ENCODE results near the gene THSD8. TPM values are rescaled to one million over a fixed set of nuclear protein-coding genes. Genes with fewer than 3 reads are reported as not detected.
A peak's percentile ranks its signal among the peaks of the same experiment; 100 is the strongest.

Gene THSD8
- polyA plus RNA-seq, 4 donors: 2.9 to 4.0 (median 3.1) TPM; not detected in 1

DNA sequence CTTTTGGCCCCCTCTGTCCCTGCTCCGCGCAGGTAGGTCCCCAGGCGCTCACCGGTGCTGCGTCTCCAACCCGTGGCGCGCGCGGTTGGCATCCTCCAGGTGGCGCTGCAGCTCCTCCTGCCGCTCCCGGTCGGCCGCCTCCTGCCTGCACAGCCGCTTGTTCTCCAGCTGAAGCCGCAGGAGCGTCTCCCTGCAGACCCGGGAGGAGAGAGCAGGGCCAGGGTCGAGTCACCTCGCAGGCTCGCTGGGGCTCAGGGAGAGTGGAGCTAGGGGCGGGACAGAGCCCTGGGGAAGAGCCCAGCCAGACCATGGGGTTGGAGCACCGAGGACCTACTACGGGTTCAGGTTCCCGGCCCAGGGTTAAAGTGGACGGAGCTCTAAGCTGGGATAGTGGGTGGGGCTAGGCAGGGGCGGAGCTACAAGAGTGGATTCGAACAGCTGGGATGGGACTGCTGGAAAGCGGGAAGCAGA, 35.8 kb upstream of the THSD8 start:
- H3K36me3 ChIP-seq (ENCODE audit: control insufficient read depth in 3 of 3, insufficient read depth in 2 of 3, low read depth in 1 of 3, low read length in 3 of 3): peaks cover 3 to 82% (median 27%) of the 10 kb centered on the region in 3 donors
- DNase-seq (peak; percentile 73 to 94), FAIRE-seq (no peak)
- peaks cover 0 to 13% (median 0%) of the 10 kb centered on the region in 3 donors for H3K4me1 ChIP-seq (ENCODE audit: control insufficient read depth in 3 of 3, insufficient read depth in 2 of 3, low read depth in 1 of 3, low read length in 2 of 3)
- H3K27me3 ChIP-seq (ENCODE audit: control insufficient read depth in 3 of 3, insufficient read depth in 3 of 3, low read length in 3 of 3): no peaks in the 10 kb centered on the region
- peak overlapping the region in 1 of 3 donors; percentile 53 for H3K4me3 ChIP-seq (ENCODE audit: low read depth in 1 of 3, low read length in 3 of 3)
- peak overlapping the region in 1 of 3 donors; percentile 82 for H3K27ac ChIP-seq (ENCODE audit: low read depth in 1 of 3, low read length in 2 of 3)
- WGBS, 3 donors: 42 to 86% (median 56%) methylated on average over 27 to 30 of the region's 30 CpGs
- peaks cover 0 to 6% of the 10 kb centered on the region in 2 donors for H3K9me3 ChIP-seq (ENCODE audit: control insufficient read depth in 2 of 2, insufficient read depth in 1 of 2, low read depth in 1 of 2, low read length in 1 of 2)

DNA sequence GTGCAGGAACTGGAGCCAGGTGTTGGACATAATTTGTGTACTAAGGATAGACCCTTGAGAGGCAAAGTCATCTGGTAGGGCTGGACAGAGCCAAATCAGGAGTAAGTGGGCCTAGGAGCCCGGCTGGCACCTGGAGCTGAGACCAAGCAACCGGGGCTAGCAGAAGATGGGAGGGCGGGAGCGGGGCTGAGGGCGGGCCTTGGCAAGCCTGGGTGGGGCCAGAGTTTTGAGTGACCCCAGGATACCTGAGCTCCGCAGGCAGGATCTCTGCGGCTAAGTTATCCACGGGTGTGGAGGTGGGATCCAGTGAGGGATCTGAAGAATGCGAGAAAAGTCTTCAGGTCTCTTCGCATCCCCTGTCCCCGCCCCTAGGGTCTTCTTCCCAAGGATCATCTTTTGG, 34.7 kb upstream of the THSD8 start:
- WGBS, 3 donors: 93 to 96% (median 95%) methylated on average over 11 of the region's 11 CpGs
- Histone ChIP-seq H3K4me1 (ENCODE audit: control insufficient read depth in 3 of 3, insufficient read depth in 2 of 3, low read depth in 1 of 3, low read length in 2 of 3) (peaks cover 0 to 13% (median 0%) of the 10 kb centered on the region in 3 donors), H3K36me3 (ENCODE audit: control insufficient read depth in 3 of 3, insufficient read depth in 2 of 3, low read depth in 1 of 3, low read length in 3 of 3) (peaks cover 3 to 86% (median 29%) of the 10 kb centered on the region in 3 donors), H3K27ac (ENCODE audit: low read depth in 1 of 3, low read length in 2 of 3) (no peak overlapping the region), H3K27me3 (ENCODE audit: control insufficient read depth in 3 of 3, insufficient read depth in 3 of 3, low read length in 3 of 3) (no peaks in the 10 kb centered on the region), H3K9me3 (ENCODE audit: control insufficient read depth in 2 of 2, insufficient read depth in 1 of 2, low read depth in 1 of 2, low read length in 1 of 2) (peaks cover 0 to 6% of the 10 kb centered on the region in 2 donors), H3K4me3 (ENCODE audit: low read depth in 1 of 3, low read length in 3 of 3) (no peak overlapping the region)
- FAIRE-seq (no peak), DNase-seq (no peak)

DNA sequence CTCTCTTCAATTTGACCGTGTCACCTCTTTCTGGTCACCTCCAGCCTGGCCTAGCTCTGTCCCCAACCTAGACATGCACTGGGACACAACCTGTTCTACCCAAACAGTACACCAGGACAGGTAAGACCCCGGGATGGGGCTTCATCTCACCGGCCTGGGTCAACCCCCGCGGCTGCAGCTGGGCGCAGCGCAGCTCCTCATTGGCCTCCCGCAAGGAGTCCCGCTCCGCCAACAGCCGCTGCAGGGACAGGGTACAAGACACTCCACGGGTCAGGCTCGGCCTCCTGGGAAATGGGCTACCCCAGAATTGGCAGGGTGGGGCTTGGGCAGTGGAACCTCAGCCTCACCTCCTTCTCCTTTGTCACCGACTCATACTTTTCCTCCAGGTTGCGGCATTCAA, 34.2 kb upstream of the THSD8 start:
- no peak overlapping the region for H3K4me3 ChIP-seq (ENCODE audit: low read depth in 1 of 3, low read length in 3 of 3)
- H3K36me3 ChIP-seq (ENCODE audit: control insufficient read depth in 3 of 3, insufficient read depth in 2 of 3, low read depth in 1 of 3, low read length in 3 of 3): peaks cover 3 to 89% (median 29%) of the 10 kb centered on the region in 3 donors
- no peaks in the 10 kb centered on the region for H3K27me3 ChIP-seq (ENCODE audit: control insufficient read depth in 3 of 3, insufficient read depth in 3 of 3, low read length in 3 of 3)
- FAIRE-seq (no peak), DNase-seq (no peak)
- peaks cover 0 to 13% (median 0%) of the 10 kb centered on the region in 3 donors for H3K4me1 ChIP-seq (ENCODE audit: control insufficient read depth in 3 of 3, insufficient read depth in 2 of 3, low read depth in 1 of 3, low read length in 2 of 3)
- H3K27ac ChIP-seq (ENCODE audit: low read depth in 1 of 3, low read length in 2 of 3): no peak overlapping the region
- WGBS, 3 donors: 94 to 99% (median 95%) methylated on average over 15 of the region's 15 CpGs
- H3K9me3 ChIP-seq (ENCODE audit: control insufficient read depth in 2 of 2, insufficient read depth in 1 of 2, low read depth in 1 of 2, low read length in 1 of 2): peaks cover 0 to 6% of the 10 kb centered on the region in 2 donors

DNA sequence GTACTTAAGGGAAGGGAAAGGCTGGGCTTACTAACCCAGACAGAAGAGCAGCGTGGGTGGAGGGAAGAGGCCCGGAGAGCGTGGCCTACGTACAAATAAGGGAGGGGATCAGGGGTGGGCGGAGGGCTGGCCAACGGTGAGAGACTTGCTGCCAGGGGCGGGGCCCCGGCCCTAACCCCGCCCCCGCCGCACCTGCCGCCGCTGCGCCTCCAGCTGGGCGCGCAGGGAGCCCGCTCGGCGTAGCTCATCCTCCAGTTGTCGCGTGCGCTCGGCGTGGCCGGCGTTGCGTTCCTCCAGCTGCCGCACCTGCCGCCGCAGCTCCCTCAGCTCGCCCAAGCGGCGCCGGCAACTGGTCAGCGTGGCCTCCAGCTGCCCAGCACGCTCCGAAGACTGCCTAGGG, 32.2 kb upstream of the THSD8 start:
- no peaks in the 10 kb centered on the region for H3K27me3 ChIP-seq (ENCODE audit: control insufficient read depth in 3 of 3, insufficient read depth in 3 of 3, low read length in 3 of 3)
- peaks cover 0 to 88% (median 17%) of the 10 kb centered on the region in 3 donors for H3K36me3 ChIP-seq (ENCODE audit: control insufficient read depth in 3 of 3, insufficient read depth in 2 of 3, low read depth in 1 of 3, low read length in 3 of 3)
- WGBS, 3 donors: 53 to 55% (median 54%) methylated on average over 34 to 37 of the region's 37 CpGs
- DNase-seq: peak; percentile 55 to 66
- no peak for FAIRE-seq
- no peak overlapping the region for H3K27ac ChIP-seq (ENCODE audit: low read depth in 1 of 3, low read length in 2 of 3)
- no peaks in the 10 kb centered on the region for H3K9me3 ChIP-seq (ENCODE audit: control insufficient read depth in 2 of 2, insufficient read depth in 1 of 2, low read depth in 1 of 2, low read length in 1 of 2)
- H3K4me1 ChIP-seq (ENCODE audit: control insufficient read depth in 3 of 3, insufficient read depth in 2 of 3, low read depth in 1 of 3, low read length in 2 of 3): peaks cover 0 to 29% (median 0%) of the 10 kb centered on the region in 3 donors
- no peak overlapping the region for H3K4me3 ChIP-seq (ENCODE audit: low read depth in 1 of 3, low read length in 3 of 3)

DNA sequence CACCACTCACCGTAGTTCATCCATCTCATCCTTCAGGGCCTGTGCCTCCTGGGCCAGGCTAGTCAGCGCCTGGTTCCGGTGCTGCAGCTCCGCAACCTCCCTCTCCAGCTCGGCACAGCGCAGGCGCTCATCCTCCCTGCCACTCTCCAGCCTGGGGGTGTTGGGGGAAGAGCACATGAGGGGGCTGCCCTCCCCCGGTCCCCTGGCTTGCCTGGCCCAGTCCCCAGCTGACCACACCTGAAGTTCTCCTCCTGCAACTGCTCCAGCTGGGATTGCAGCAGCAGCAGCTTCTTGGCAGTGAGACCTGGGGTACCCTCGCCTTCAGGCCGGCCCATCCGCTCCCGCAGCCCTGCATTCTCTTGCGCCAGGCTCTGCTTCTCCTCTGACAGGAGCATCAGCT, 30.9 kb upstream of the THSD8 start:
- no peak overlapping the region for H3K4me3 ChIP-seq (ENCODE audit: low read depth in 1 of 3, low read length in 3 of 3)
- no peak for FAIRE-seq
- H3K9me3 ChIP-seq (ENCODE audit: control insufficient read depth in 2 of 2, insufficient read depth in 1 of 2, low read depth in 1 of 2, low read length in 1 of 2): no peaks in the 10 kb centered on the region
- 95 to 98% (median 98%) methylated on average over 11 to 13 of the region's 13 CpGs for WGBS, 3 donors
- no peaks in the 10 kb centered on the region for H3K27me3 ChIP-seq (ENCODE audit: control insufficient read depth in 3 of 3, insufficient read depth in 3 of 3, low read length in 3 of 3)
- peaks cover 0 to 77% (median 15%) of the 10 kb centered on the region in 3 donors for H3K36me3 ChIP-seq (ENCODE audit: control insufficient read depth in 3 of 3, insufficient read depth in 2 of 3, low read depth in 1 of 3, low read length in 3 of 3)
- no peak overlapping the region for H3K27ac ChIP-seq (ENCODE audit: low read depth in 1 of 3, low read length in 2 of 3)
- H3K4me1 ChIP-seq (ENCODE audit: control insufficient read depth in 3 of 3, insufficient read depth in 2 of 3, low read depth in 1 of 3, low read length in 2 of 3): peaks cover 0 to 27% (median 0%) of the 10 kb centered on the region in 3 donors
- no peak for DNase-seq

DNA sequence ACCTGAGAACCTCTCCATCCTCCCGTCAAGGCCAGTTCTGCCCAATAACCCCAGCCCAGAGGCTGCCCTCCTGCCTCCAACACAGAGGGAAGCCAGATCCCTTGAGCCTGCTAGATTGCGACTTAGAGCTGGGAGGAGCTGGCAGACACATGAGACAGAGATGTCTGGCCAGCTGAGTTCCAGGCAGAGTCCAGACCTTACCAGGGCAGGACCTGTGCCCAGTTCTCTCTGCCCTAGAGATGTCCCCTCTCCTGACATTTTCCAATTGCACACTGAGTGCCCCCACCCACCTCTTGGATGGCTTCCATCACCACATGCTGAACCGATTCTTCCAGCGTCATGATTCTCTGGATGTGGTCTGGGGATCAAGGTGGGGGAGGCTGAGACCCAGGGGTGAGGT, 29.5 kb upstream of the THSD8 start:
- peaks cover 0 to 30% (median 0%) of the 10 kb centered on the region in 3 donors for H3K4me1 ChIP-seq (ENCODE audit: control insufficient read depth in 3 of 3, insufficient read depth in 2 of 3, low read depth in 1 of 3, low read length in 2 of 3)
- no peaks in the 10 kb centered on the region for H3K9me3 ChIP-seq (ENCODE audit: control insufficient read depth in 2 of 2, insufficient read depth in 1 of 2, low read depth in 1 of 2, low read length in 1 of 2)
- no peaks in the 10 kb centered on the region for H3K27me3 ChIP-seq (ENCODE audit: control insufficient read depth in 3 of 3, insufficient read depth in 3 of 3, low read length in 3 of 3)
- H3K36me3 ChIP-seq (ENCODE audit: control insufficient read depth in 3 of 3, insufficient read depth in 2 of 3, low read depth in 1 of 3, low read length in 3 of 3): peaks cover 0 to 68% (median 11%) of the 10 kb centered on the region in 3 donors
- DNase-seq (no peak), FAIRE-seq (no peak)
- H3K4me3 ChIP-seq (ENCODE audit: low read depth in 1 of 3, low read length in 3 of 3): no peak overlapping the region
- H3K27ac ChIP-seq (ENCODE audit: low read depth in 1 of 3, low read length in 2 of 3): no peak overlapping the region
- WGBS, 3 donors: 78 to 89% (median 86%) methylated on average over 4 of the region's 4 CpGs

DNA sequence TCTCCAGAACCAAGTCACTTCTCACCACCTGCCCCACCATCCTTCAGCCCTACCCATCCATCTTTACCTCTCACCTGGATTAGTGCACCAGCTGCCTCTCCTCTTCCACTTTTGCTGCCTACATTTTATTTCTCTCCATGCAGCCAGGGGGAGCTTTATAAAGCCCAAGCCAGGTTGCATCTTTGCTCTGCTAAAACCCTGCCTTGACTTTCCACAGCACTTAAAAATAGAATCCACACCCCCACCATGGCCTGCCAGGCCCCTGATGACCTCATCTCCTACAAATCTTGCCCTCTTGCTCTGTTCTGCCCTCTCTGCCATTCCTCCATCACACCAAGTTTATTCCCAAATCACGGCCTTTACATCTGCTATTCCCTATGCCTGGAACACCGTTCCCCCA, 28.3 kb upstream of the THSD8 start:
- DNase-seq: no peak
- H3K27ac ChIP-seq (ENCODE audit: low read depth in 1 of 3, low read length in 2 of 3): no peak overlapping the region
- 87 to 91% (median 89%) methylated on average over 2 of the region's 2 CpGs for WGBS, 3 donors
- H3K4me1 ChIP-seq (ENCODE audit: control insufficient read depth in 3 of 3, insufficient read depth in 2 of 3, low read depth in 1 of 3, low read length in 2 of 3): peaks cover 0 to 34% (median 0%) of the 10 kb centered on the region in 3 donors
- H3K27me3 ChIP-seq (ENCODE audit: control insufficient read depth in 3 of 3, insufficient read depth in 3 of 3, low read length in 3 of 3): no peaks in the 10 kb centered on the region
- peaks cover 0 to 57% (median 11%) of the 10 kb centered on the region in 3 donors for H3K36me3 ChIP-seq (ENCODE audit: control insufficient read depth in 3 of 3, insufficient read depth in 2 of 3, low read depth in 1 of 3, low read length in 3 of 3)
- FAIRE-seq: no peak
- H3K4me3 ChIP-seq (ENCODE audit: low read depth in 1 of 3, low read length in 3 of 3): no peak overlapping the region
- no peaks in the 10 kb centered on the region for H3K9me3 ChIP-seq (ENCODE audit: control insufficient read depth in 2 of 2, insufficient read depth in 1 of 2, low read depth in 1 of 2, low read length in 1 of 2)

DNA sequence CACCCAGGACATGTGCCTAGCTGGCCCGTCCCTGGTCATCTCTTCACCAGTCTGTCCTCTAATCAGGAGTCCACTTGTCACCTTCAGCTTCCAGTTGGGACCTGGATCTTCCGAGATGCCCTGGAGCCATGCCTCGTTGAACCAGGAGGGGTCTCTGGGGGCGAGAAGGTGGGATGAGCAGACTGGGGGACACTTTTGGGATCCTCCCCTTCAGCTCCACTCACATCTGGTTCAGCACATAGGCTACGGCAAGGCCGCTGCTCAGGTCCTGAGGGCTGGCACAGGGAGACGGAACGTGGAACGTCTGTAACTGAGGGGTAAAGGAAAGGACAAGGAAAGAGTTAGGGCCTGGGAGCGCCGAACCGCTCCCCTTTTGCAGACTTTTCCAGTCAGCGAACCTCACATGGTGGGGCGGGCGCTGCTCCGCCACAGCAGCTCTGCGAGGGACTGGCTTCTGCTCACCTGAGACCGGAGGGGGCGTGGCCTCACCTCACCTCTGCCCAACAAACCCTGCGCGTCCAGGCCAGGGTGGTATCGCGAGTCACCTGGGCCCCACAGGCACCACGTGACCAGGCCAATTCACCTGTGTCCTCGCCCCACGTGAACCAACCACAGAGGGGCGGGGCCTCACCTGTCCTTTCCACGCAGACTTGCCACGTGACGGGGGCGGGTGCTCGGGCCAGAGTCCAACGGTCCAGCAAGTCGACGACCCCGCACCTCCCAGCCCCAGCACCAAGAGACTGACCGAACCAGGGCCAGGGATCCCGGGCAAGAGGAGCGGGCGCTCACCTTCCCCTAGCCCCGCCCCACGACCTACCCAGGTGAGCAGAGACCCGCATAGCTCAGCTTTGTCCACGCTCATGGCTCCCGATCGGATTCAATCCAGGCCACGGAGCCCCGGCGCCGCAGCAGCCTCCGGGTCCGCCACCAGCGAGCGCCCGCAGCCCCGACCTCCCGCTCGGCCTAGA, 27.0 kb upstream of the THSD8 start, which contains the start of gene HOOK2:
Gene HOOK2 (minus strand): TSS at position 965 of the 968 bp plus-strand sequence. CDS start 103 bp downstream, at position 862.
- H3K27ac ChIP-seq (ENCODE audit: low read depth in 1 of 3, low read length in 2 of 3): peak within 1 kb of the TSS; percentile 96 to 98 (median 96)
- 6 to 20% (median 16%) methylated on average over 46 to 58 of the region's 58 CpGs for WGBS, 3 donors
- no peak for FAIRE-seq
- peak; percentile 99 for DNase-seq
- H3K4me3 ChIP-seq (ENCODE audit: low read depth in 1 of 3, low read length in 3 of 3): peak within 1 kb of the TSS; percentile 65 to 73 (median 73)
- no peaks in the 10 kb centered on the region for H3K27me3 ChIP-seq (ENCODE audit: control insufficient read depth in 3 of 3, insufficient read depth in 3 of 3, low read length in 3 of 3)
- H3K4me1 ChIP-seq (ENCODE audit: control insufficient read depth in 3 of 3, insufficient read depth in 2 of 3, low read depth in 1 of 3, low read length in 2 of 3): peaks cover 0 to 44% (median 0%) of the 10 kb centered on the region in 3 donors
- H3K9me3 ChIP-seq (ENCODE audit: control insufficient read depth in 2 of 2, insufficient read depth in 1 of 2, low read depth in 1 of 2, low read length in 1 of 2): no peaks in the 10 kb centered on the region
- peaks cover 0 to 48% (median 11%) of the 10 kb centered on the region in 3 donors for H3K36me3 ChIP-seq (ENCODE audit: control insufficient read depth in 3 of 3, insufficient read depth in 2 of 3, low read depth in 1 of 3, low read length in 3 of 3)
